PC-9 (cell line): ENCODE results near the gene SLC25A10.

Source experiments
- CTCF ChIP-seq: fragments of 200-600 bp; sonication (generic); conservative IDR thresholded peaks from 2 replicates; pipeline ENCODE4 v1.6.1; 2017; ENCODE audit warnings: mixed run types, antibody characterized with exemption, mild to moderate bottlenecking, moderate library complexity
- EZH2 ChIP-seq: fragments of 200-600 bp; sonication (generic); IDR thresholded peaks from 2 replicates; pipeline ENCODE4 v1.8.0; 2017; ENCODE audit warnings: antibody characterized with exemption, low read depth

GRCh38 chr17:81722184-81723120, 10.4 kb downstream of the SLC25A10 start:
- TF ChIP-seq CTCF (no peak), EZH2 (no peak)
